Pancreas (tissue), 10 donors: Measurements from ENCODE around the gene TCEAL6. TPM values are rescaled to one million over a fixed set of nuclear protein-coding genes. Genes with fewer than 3 reads are reported as not detected.
"Not testable (repeated sequence)": the region's sequence is repeated elsewhere in the genome, so short reads cannot be mapped to it uniquely, and the experiment has no call there.

ENCODE experiments used
- ATAC-seq, 4 donors: fragments of 200-7000 bp; cut with Tn5 transposase; one replicate each; pipeline versions ENCODE4 v1.8.0 to v1.9.1; 2020; ENCODE audit warnings: mild to moderate bottlenecking in 4 of 4, moderate library complexity in 4 of 4
- DNase-seq, 6 donors: peaks; one replicate each; pipeline ENCODE4 v3.0.0-alpha.2; 2020
- FAIRE-seq: peaks from 2 replicates; lab custom pipeline; 2012; peaks lifted over from hg19 to GRCh38; lab: Jason Lieb, UNC
- H3K27ac ChIP-seq, 4 donors: fragments of 200-600 bp; sonication (generic); 1 replicate in 3 of 4; 2 replicates in 1 of 4; pipeline versions ENCODE4 v1.5.0 to v1.8.0; 2020
- H3K27me3 ChIP-seq, 4 donors: fragments of 200-600 bp; one replicate each; pipeline ENCODE4 v1.8.0; 2021
- H3K36me3 ChIP-seq, 3 donors: fragments of 200-600 bp; sonication (generic) in 1 of 3; one replicate each; pipeline versions ENCODE4 v1.5.0 to v1.8.0; 2020 to 2021
- H3K4me1 ChIP-seq, 3 donors: fragments of 200-600 bp; one replicate each; pipeline ENCODE4 v1.8.0; 2021
- H3K4me3 ChIP-seq, 4 donors: fragments of 200-600 bp; sonication (generic) in 2 of 4; one replicate each; pipeline versions ENCODE4 v1.5.0 to v1.8.0; 2020 to 2021
- H3K9me3 ChIP-seq, 4 donors: fragments of 200-600 bp; one replicate each; pipeline ENCODE4 v1.8.0; 2021
- WGBS, 2 donors: extraction: QIAGEN DNeasy Blood & Tissue Kit; methylation state at CpG; one replicate each; pipeline ENCODE4 v1.1.7; 2013; 5-methylcytosine and 5-hydroxymethylcytosine counted together
- intact Hi-C, 3 donors: fragments of 100-400 bp; cut with DNase I; formaldehyde crosslinking; loops; one replicate each; pipeline versions ENCODE4 v1.11.1 to v1.14.2; 2022
- polyA plus RNA-seq, 2 donors: library from polyadenylated mRNA; stranded (reverse); fragments of 200-250 nt; gene quantifications; one replicate each; pipeline ENCODE4 v1.2.3, GENCODE V29; 2013
- total RNA-seq, 6 donors: library from RNA; stranded (reverse); fragmentation: NEBNext Ultra II Directional in 4 of 6; extraction: Animal tissue kit (Norgen Biotek cat#: 25700) in 4 of 6; gene quantifications; one replicate each; pipeline versions ENCODE4 v1.2.1 to v1.2.4, GENCODE V29; 2021 to 2023
- TF ChIP-seq, protein P1 (sequence below), 4 donors: fragments of 200-600 bp; sonication (generic) in 3 of 4; IDR thresholded peaks; one replicate each; pipeline versions ENCODE4 v1.5.0 to v1.8.0; 2021; ENCODE audit warnings: antibody characterized with exemption in 4 of 4
- donor health status: healthy with polysubstance abuse.
- donor health status: DM: no; HTN: no; CAD: no; lungs with moderate emphysema.
- donor health status: DM: no; HTN: no; CAD: no.
- donor health status: control.
- donor health status: control.
- donor health status: Bipolar disorder and iron deficiency.
- donor health status: DM: yes; HTN: yes; CAD: no.
- donor health status: DM: no; HTN: no; CAD: no.
- donor health status: DM: no; HTN: no; CAD: no.
- donor health status: DM: yes; HTN: yes; CAD: no.

TCEAL6 gene
- total and polyA plus RNA-seq, 8 donors: 0.14 to 2.2 (median 0.49) TPM; not detected in 5

GRCh38 chrX:102154218-102154860 is 12.1 kb upstream of the TCEAL6 start:
- WGBS, 2 donors: 10 to 15% methylated on average over 11 of the region's 11 CpGs
- intact Hi-C loops: no loop called here
- TF ChIP-seq, protein P1, sequence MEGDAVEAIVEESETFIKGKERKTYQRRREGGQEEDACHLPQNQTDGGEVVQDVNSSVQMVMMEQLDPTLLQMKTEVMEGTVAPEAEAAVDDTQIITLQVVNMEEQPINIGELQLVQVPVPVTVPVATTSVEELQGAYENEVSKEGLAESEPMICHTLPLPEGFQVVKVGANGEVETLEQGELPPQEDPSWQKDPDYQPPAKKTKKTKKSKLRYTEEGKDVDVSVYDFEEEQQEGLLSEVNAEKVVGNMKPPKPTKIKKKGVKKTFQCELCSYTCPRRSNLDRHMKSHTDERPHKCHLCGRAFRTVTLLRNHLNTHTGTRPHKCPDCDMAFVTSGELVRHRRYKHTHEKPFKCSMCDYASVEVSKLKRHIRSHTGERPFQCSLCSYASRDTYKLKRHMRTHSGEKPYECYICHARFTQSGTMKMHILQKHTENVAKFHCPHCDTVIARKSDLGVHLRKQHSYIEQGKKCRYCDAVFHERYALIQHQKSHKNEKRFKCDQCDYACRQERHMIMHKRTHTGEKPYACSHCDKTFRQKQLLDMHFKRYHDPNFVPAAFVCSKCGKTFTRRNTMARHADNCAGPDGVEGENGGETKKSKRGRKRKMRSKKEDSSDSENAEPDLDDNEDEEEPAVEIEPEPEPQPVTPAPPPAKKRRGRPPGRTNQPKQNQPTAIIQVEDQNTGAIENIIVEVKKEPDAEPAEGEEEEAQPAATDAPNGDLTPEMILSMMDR (IDR thresholded peaks at IDR 0.05): peak in 2 of 4 donors; percentile 22 to 28
- no peak for FAIRE-seq
- Histone ChIP-seq H3K9me3 (no peaks in the 10 kb centered on the region), H3K4me1 (no peaks in the 10 kb centered on the region), H3K27me3 (peaks cover 0 to 4% (median 0%) of the 10 kb centered on the region in 4 donors), H3K27ac (peak overlapping the region in 1 of 4 donors; percentile 79), H3K4me3 (peak overlapping the region in 2 of 4 donors; percentile 38 to 52), H3K36me3 (no peaks in the 10 kb centered on the region)
- peak in 4 of 6 donors; percentile 3 to 23 (median 18) for DNase-seq
- peak in 2 of 4 donors; percentile 38 to 49 for ATAC-seq

GRCh38 chrX:102141631-102142030 is 650 bp downstream of the TCEAL6 start:
- intact Hi-C loops, ATAC-seq, H3K4me1 ChIP-seq, H3K27ac ChIP-seq, H3K4me3 ChIP-seq, FAIRE-seq, H3K9me3 ChIP-seq, H3K36me3 ChIP-seq: not testable (repeated sequence)
- DNase-seq: peak in 1 of 6 donors; percentile 36
- WGBS, 2 donors: 22 to 53% methylated on average over 19 of the region's 19 CpGs
- H3K27me3 ChIP-seq: peaks cover under 1 to 16% (median 6%) of the 10 kb centered on the region in 4 donors

DNA sequence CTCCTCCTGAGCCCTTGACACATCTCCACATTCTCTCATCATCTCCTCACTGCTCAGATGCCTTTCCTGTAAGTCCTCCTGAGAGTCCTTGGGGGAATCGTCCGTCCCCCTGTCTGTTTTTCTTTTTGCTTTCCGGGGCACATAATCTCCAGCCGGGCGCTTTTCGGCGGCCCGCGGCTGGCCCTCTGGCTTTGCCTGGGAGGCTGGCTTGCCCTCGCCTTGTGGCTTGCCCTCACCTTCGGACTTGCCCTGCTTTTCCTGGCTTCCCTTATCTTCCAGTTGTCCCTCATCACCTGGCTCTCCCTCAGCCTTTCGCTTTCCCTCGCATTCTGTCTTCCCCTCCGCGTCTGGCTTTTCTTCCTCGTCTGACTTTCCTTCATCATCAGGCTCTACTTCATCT is 1.4 kb downstream of the TCEAL6 start:
- WGBS, 2 donors: 47 to 63% methylated on average over 16 of the region's 16 CpGs

GRCh38 chrX:102138064-102138463 is 4.2 kb downstream of the TCEAL6 start:
- FAIRE-seq (no peak), DNase-seq (no peak), ATAC-seq (no peak)
- no peaks in the 10 kb centered on the region for H3K4me1 ChIP-seq
- WGBS, 2 donors: 44 to 75% methylated on average over 4 of the region's 4 CpGs
- intact Hi-C loops: no loop called here
- H3K4me3 ChIP-seq: no peak overlapping the region
- H3K36me3 ChIP-seq: no peaks in the 10 kb centered on the region
- H3K9me3 ChIP-seq: no peaks in the 10 kb centered on the region
- H3K27ac ChIP-seq: no peak overlapping the region
- TF ChIP-seq, protein P1 (IDR thresholded peaks at IDR 0.05): no peak
- H3K27me3 ChIP-seq: peaks cover 0 to 20% (median 0%) of the 10 kb centered on the region in 4 donors

More for the DNA sequence above, 1.4 kb downstream of the TCEAL6 start:
- H3K4me3 ChIP-seq, ATAC-seq, H3K27ac ChIP-seq, FAIRE-seq, H3K4me1 ChIP-seq, H3K36me3 ChIP-seq, DNase-seq, H3K9me3 ChIP-seq, intact Hi-C loops: not testable (repeated sequence)
- H3K27me3 ChIP-seq: peaks cover 0 to 18% (median 4%) of the 10 kb centered on the region in 4 donors

DNA sequence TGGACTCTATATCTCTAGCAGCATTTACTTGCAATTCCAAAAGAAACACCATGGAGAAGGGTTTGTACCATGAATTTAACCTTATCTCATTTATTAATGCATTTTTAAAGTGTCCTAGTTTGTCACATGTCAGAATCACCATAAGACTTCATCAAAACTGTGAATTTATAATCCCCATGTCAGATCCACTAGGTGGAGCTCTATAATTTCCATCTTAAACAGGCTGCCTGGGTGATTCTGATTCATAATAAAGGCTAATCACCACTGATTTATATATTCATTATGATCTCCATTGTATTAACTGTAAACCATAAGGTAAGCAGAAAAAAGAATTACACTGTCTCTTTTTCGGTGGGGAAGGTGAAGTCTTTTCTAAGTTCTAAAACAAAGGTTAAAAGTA is 12.8 kb downstream of the TCEAL6 start:
- no peaks in the 10 kb centered on the region for H3K36me3 ChIP-seq
- FAIRE-seq: peak; percentile 83
- H3K4me1 ChIP-seq: no peaks in the 10 kb centered on the region
- ATAC-seq: peak in 1 of 4 donors; percentile 39
- no peak overlapping the region for H3K27ac ChIP-seq
- WGBS, 2 donors: 15 to 25% methylated on average over 1 of the region's 1 CpG
- peaks cover 0 to 21% (median 0%) of the 10 kb centered on the region in 4 donors for H3K27me3 ChIP-seq
- H3K9me3 ChIP-seq: no peaks in the 10 kb centered on the region
- intact Hi-C loops: no loop called here
- DNase-seq: no peak
- no peak overlapping the region for H3K4me3 ChIP-seq
- TF ChIP-seq, protein P1 (IDR thresholded peaks at IDR 0.05): no peak

GRCh38 chrX:102126863-102127262 is 15.4 kb downstream of the TCEAL6 start:
- TF ChIP-seq, protein P1 (IDR thresholded peaks at IDR 0.05): no peak
- ATAC-seq (no peak), FAIRE-seq (no peak), DNase-seq (no peak)
- no peaks in the 10 kb centered on the region for H3K4me1 ChIP-seq
- no peak overlapping the region for H3K27ac ChIP-seq
- intact Hi-C loops: no loop called here
- H3K36me3 ChIP-seq: no peaks in the 10 kb centered on the region
- 45 to 63% methylated on average over 8 of the region's 8 CpGs for WGBS, 2 donors
- no peak overlapping the region for H3K4me3 ChIP-seq
- H3K27me3 ChIP-seq: peaks cover 0 to 24% (median 0%) of the 10 kb centered on the region in 4 donors
- H3K9me3 ChIP-seq: no peaks in the 10 kb centered on the region

GRCh38 chrX:102126080-102126818 is 16.0 kb downstream of the TCEAL6 start:
- H3K36me3 ChIP-seq, FAIRE-seq, DNase-seq, H3K9me3 ChIP-seq, intact Hi-C loops, H3K4me1 ChIP-seq, H3K27ac ChIP-seq: not testable (repeated sequence)
- ATAC-seq: peak in 2 of 4 donors; percentile 12 to 17
- peaks cover 0 to 24% (median 0%) of the 10 kb centered on the region in 4 donors for H3K27me3 ChIP-seq
- WGBS, 2 donors: 49 to 50% methylated on average over 17 to 21 of the region's 21 CpGs
- peak overlapping the region in 1 of 4 donors; percentile 18 for H3K4me3 ChIP-seq

DNA sequence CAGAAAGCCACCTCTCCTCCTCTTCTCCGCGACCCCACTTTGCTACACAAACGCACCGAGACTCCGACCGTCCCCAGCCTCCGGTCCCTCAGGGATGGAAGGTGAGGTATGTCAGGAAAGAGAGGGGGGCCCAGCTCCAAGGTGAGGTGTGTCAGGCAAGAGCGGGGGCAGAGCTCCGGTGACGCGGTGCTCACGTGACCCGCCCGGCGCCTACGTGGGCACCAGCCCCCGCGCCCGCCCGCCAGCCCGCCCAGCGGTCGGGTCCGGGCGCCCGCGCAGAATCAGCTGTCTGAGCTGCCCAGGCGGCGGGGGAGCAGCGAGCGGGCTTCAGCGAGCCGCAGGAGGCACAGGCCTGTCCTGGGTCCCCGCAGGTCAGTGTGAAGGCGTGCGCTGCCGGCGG is 16.8 kb downstream of the TCEAL6 start, which contains the start of gene TCEAL2:
Gene TCEAL2 (plus strand): TSS at position 244 of the 400 bp plus-strand sequence. CDS start 1,152 bp downstream, outside the sequence.
- H3K4me1 ChIP-seq, H3K9me3 ChIP-seq, FAIRE-seq, H3K36me3 ChIP-seq, H3K27ac ChIP-seq, intact Hi-C loops: not testable (repeated sequence)
- peak in 4 of 6 donors; percentile 10 to 56 (median 16) for DNase-seq
- Histone ChIP-seq H3K4me3 (peak within 1 kb of the TSS in 2 of 4 donors; percentile 1 to 18), H3K27me3 (peaks cover 0 to 24% (median 0%) of the 10 kb centered on the region in 4 donors)
- WGBS, 2 donors: 1 to 27% methylated on average over 28 to 33 of the region's 38 CpGs
- ATAC-seq: peak; percentile 68 to 89 (median 86)
